Measurements from ENCODE around the gene GAB1. TPM values are rescaled to one million over a fixed set of nuclear protein-coding genes. Genes with fewer than 3 reads are reported as not detected.
"Not testable (repeated sequence)": the region's sequence is repeated elsewhere in the genome, so short reads cannot be mapped to it uniquely, and the experiment has no call there.

Gene GAB1
- total RNA-seq, 2 donors from 2014 or later: 48.9 to 81.2 TPM

DNA sequence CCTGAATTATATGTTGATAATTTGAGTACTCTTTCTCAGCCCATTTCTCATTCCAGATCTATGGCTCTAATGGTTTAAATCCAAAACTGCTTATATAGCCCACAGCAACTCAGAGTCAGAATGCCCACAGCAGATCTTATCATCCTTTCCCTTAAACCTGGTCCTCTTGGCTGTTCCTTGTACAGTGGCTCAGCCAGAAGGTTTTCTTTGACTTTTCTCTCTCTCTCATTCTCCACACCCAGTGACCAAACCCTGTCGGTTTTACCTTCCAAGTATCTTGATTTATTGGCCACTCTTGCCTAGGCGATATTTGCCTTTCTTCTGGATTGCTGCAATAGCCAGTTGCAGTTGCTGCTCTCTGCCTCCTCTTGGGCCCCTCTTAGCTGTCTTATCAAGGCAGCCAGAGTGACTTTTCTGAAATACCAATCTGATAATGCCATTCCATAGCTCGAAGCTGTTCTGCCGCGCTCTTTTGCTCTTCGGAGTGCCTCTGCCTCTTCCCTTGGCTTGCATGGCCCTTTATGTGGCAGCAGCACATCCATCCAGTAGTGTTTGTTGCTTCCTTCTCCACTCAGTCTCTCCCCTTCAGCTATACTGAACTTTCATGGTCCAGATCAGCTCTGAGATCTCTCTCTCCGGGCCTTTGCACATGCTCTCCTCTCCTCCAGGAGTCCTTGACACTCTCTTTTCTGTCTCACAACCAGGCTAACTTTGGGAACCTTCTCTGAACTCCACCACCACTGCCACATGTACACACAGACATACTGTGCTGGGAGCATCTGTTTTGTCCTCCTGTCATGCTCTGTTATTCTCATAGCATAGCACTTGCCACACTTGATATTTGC lies 11.8 kb downstream of the GAB1 start:
- intact Hi-C loops (cut with DNase I): no loop called here
- H3K4me3 ChIP-seq: no peak overlapping the region
- no peaks in the 10 kb centered on the region for H3K36me3 ChIP-seq
- DNase-seq: peak; percentile 64
- no peaks in the 10 kb centered on the region for H3K9me3 ChIP-seq
- TF ChIP-seq, protein P1, sequence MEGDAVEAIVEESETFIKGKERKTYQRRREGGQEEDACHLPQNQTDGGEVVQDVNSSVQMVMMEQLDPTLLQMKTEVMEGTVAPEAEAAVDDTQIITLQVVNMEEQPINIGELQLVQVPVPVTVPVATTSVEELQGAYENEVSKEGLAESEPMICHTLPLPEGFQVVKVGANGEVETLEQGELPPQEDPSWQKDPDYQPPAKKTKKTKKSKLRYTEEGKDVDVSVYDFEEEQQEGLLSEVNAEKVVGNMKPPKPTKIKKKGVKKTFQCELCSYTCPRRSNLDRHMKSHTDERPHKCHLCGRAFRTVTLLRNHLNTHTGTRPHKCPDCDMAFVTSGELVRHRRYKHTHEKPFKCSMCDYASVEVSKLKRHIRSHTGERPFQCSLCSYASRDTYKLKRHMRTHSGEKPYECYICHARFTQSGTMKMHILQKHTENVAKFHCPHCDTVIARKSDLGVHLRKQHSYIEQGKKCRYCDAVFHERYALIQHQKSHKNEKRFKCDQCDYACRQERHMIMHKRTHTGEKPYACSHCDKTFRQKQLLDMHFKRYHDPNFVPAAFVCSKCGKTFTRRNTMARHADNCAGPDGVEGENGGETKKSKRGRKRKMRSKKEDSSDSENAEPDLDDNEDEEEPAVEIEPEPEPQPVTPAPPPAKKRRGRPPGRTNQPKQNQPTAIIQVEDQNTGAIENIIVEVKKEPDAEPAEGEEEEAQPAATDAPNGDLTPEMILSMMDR (IDR thresholded peaks at IDR 0.05): no peak
- peak overlapping the region in 1 of 2 donors; percentile 19 for H3K9ac ChIP-seq (ENCODE audit: low read depth in 2 of 2, low read length in 2 of 2)
- no peaks in the 10 kb centered on the region for H3K4me1 ChIP-seq
- no peak overlapping the region for H3K27ac ChIP-seq
- H3K27me3 ChIP-seq: no peaks in the 10 kb centered on the region

GRCh38 chr4:143349858-143350527 lies 13.3 kb downstream of the GAB1 start:
- H3K27me3 ChIP-seq; DNase-seq; H3K9me3 ChIP-seq; H3K9ac ChIP-seq (ENCODE audit: low read depth in 2 of 2, low read length in 2 of 2); H3K27ac ChIP-seq; intact Hi-C loops (cut with DNase I); H3K4me3 ChIP-seq; H3K36me3 ChIP-seq; H3K4me1 ChIP-seq: not testable (repeated sequence)

GRCh38 chr4:143351149-143351691 lies 14.5 kb downstream of the GAB1 start:
- TF ChIP-seq, protein P1 (IDR thresholded peaks at IDR 0.05): no peak
- H3K36me3 ChIP-seq: no peaks in the 10 kb centered on the region

GRCh38 chr4:143351774-143352451 lies 15.2 kb downstream of the GAB1 start:
- no peaks in the 10 kb centered on the region for H3K27me3 ChIP-seq
- H3K9me3 ChIP-seq: no peaks in the 10 kb centered on the region
- peak overlapping the region; percentile 84 for H3K27ac ChIP-seq
- intact Hi-C loops (cut with DNase I): no loop called here
- TF ChIP-seq, protein P1 (IDR thresholded peaks at IDR 0.05): no peak
- H3K36me3 ChIP-seq: no peaks in the 10 kb centered on the region
- no peak overlapping the region for H3K4me3 ChIP-seq
- peak; percentile 65 for DNase-seq
- H3K9ac ChIP-seq (ENCODE audit: low read depth in 2 of 2, low read length in 2 of 2): peak overlapping the region in 1 of 2 donors; percentile 53
- no peaks in the 10 kb centered on the region for H3K4me1 ChIP-seq

More at GRCh38 chr4:143351149-143351691, 14.5 kb downstream of the GAB1 start:
- H3K9ac ChIP-seq (ENCODE audit: low read depth in 2 of 2, low read length in 2 of 2): peak overlapping the region in 1 of 2 donors; percentile 53
- no peaks in the 10 kb centered on the region for H3K27me3 ChIP-seq
- no peak for DNase-seq
- no peaks in the 10 kb centered on the region for H3K9me3 ChIP-seq
- intact Hi-C loops (cut with DNase I): no loop called here
- no peaks in the 10 kb centered on the region for H3K4me1 ChIP-seq
- peak overlapping the region; percentile 84 for H3K27ac ChIP-seq
- H3K4me3 ChIP-seq: no peak overlapping the region

DNA sequence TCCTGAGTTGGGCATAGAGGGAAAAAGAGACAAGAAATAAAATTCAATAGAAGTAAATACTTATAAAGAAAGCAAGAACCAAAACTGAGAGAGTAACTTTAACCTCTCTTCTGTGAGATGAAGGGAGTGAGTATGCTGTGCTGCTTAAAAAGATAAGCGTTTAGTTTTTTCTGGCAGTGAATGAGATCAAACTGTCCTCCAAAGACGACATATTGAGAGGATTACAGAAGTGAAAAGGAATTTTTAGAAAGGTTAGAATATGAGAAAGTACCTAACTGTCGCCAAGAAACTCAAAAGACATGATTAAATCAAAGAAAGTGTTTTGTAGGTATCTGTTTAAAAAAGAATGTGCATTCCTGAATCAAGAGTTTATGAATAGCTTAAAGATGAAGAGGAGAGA lies 16.0 kb downstream of the GAB1 start:
- Histone ChIP-seq H3K27ac (peak overlapping the region; percentile 84), H3K9me3 (no peaks in the 10 kb centered on the region), H3K27me3 (no peaks in the 10 kb centered on the region), H3K36me3 (no peaks in the 10 kb centered on the region), H3K9ac (ENCODE audit: low read depth in 2 of 2, low read length in 2 of 2) (peak overlapping the region in 1 of 2 donors; percentile 53), H3K4me1 (peaks cover 4% of the 10 kb centered on the region), H3K4me3 (no peak overlapping the region)
- intact Hi-C loops (cut with DNase I): no loop called here
- TF ChIP-seq, protein P1 (IDR thresholded peaks at IDR 0.05): no peak
- no peak for DNase-seq

Measured in colonic mucosa (tissue), 4 donors.